GM18502 (cell line): ENCODE results near the gene LRRC3.
A peak's percentile ranks its signal among the peaks of the same experiment; 100 is the strongest.
"Not testable (repeated sequence)": the region's sequence is repeated elsewhere in the genome, so short reads cannot be mapped to it uniquely, and the experiment has no call there.

Experiments
- ATAC-seq: cut with Tn5 transposase; IDR thresholded peaks from one replicate; pipeline ENCODE4 v1.9.1; 2021; ENCODE audit warnings: mild to moderate bottlenecking; ENCODE audit not compliant: unreplicated experiment, poor library complexity

The LRRC3 gene, protein sequence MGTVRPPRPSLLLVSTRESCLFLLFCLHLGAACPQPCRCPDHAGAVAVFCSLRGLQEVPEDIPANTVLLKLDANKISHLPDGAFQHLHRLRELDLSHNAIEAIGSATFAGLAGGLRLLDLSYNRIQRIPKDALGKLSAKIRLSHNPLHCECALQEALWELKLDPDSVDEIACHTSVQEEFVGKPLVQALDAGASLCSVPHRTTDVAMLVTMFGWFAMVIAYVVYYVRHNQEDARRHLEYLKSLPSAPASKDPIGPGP

DNA sequence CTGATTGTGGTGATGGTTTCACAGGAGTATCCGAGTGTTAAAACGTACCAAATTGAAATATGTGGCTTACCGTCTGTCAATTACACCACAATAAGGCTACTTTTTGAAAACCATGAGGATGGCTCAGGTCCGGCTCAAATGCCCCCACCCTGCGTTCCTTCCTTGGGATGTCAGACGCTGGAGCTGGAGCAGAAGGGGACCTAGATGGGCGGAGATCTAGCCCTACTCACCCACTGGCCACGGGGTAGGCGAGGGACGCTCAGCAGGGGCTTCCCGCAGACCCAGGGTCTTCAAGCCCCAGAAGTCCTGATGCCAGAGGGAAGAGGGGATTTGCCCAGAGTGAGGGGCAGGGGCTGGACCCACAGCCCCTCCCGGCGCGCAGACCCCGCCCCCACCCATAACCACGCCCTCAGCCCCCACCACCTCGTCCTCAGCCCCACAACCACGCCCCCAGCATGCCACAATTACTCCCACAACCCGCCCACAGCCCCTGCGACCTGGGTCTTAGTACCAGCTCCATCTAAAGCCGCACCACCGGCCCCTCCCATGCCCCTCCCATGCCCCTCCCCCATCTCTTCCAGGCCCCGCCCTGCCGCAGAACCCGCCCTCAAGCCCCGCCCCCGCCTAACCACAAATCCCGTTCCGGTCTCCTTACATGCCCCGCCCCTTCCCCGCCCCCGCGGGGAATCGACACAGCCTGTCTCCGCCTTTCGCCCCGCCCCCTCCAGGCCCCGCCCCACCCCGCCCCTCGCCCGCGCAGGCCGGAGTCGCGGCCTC is at the start of gene LRRC3:
Gene LRRC3 (plus strand): TSS at position 764 of the 777 bp plus-strand sequence. CDS start 1,135 bp downstream, outside the sequence.
- ATAC-seq: peak; percentile 61

- ATAC-seq: no peak
Observed at GRCh38 chr21:44405948-44406872, 49.1 kb upstream of the LRRC3 start.

DNA sequence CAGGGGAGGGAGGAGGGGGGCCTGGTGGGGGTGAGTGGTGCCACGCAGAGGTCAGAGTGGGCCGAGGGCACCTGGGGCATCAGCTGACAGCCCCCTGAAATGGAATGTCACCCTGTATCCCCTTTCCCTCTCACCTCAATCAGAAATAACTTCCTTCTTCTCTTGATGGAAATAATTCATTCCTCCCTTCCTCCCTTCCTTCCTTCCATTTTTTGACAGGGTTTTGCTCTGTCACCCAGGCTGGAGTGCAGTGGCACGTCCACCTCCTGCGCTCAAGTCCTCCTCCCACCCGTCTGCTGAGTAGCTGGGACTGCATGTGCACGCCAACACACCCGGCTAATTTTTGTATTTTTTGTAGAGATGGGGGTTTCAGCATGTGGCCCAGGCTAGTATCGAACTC is 48.4 kb upstream of the LRRC3 start:
- ATAC-seq: no peak

GRCh38 chr21:44407493-44407892 is 47.8 kb upstream of the LRRC3 start:
- ATAC-seq: no peak

DNA sequence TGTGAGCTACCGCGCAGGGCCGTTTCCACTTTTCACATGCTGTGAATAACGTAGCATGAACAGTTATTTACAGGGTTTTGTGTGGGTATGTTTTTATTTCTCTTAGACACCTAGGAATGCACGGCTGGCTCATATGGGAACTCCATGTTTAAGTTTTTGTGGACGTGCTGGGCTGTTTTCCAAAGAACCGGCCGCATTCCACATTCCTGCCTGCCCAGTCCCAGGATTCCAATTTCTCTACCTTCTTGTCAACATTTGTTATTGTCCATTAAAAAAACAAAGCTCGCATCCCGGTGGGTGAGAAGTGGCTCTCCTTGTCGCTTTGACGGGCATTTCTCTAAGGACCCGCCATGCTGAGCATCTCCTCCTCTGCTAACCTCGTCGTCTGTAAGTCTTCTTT is 47.1 kb upstream of the LRRC3 start:
- no peak for ATAC-seq

GRCh38 chr21:44413566-44414290 is 41.6 kb upstream of the LRRC3 start:
- ATAC-seq: no peak

DNA sequence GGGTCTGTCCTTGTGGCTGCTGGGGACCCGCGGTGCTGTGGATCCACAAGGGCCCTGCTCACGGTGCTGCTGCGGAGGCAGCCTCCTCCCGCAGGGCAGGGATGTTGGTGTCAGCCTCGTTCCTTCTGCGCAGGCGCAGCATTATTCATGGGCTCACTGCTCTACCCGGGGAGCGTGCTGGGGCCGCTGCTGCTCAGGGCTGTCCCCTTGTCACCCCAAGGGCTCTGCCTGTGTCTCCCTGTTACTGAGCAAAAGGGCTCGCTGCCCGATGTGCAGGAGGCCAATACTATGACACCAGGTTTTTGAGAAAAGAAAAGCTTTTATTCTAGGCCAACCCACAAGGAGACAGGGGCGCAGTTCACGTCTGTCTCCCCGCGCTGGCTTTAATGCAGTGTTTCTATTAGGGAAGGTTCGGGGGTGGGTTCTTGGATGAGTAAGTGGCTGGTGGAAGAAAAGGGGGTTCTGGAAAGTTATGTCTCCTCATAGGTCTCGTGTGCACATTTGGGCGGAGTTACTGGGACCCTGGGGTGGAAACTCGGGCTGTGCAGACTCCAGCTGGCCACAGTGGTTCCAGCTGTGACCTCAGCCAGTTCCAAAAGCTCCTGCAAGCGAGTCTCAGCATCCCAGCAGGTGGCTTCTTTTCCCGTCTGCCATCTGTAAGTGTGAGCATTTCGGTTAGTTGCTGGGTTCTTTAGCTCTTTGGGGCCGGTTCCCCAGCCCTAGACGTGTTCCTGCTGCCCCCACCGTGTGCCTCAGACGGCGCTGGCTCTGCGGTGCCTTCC is 40.8 kb upstream of the LRRC3 start:
- ATAC-seq: no peak

DNA sequence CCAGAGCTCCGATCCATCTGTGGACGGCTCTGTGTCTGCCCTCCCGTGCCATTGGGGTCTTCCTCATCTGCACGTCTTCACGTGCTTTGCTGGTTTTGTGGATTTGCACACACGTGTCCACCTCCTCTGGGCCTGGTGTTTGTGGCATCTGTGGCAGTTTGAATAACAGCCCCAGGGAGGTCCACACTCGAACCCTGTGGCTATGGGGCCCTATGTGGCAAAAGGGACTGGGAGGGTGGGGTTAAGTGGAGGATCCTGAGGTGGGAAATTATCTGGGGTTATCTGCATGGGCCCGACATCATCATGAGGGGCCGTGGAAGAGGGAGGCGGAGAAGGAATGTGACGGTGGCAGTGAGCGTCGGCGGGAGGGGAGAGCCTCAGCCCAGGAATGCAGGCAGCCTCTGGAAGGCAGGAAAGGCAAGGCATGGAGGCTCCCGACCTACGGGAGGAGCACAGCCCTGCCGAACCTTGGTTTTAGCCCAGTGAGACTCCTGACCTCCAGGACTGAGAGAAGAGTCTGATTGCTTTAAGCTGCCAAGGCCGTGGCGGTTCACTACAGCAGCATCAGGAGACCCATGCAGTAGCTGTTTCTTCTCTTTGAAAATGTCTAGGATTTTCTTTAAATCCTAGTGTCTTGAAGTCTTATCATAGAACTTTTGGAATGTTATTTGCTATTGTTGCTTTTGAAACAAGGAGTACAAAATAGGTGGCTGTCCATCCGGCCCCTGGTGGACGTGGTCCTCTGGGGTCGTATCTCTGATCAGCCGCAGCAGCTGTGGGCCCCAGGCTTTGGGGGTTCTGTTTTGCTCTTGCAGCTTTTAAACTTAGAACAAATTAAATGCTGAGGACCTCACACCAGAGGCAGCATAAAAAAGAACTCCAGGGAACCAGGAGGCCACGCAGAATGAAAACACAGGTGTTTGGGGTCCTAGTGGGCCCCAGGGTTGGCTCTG is 40.0 kb upstream of the LRRC3 start:
- ATAC-seq: no peak

DNA sequence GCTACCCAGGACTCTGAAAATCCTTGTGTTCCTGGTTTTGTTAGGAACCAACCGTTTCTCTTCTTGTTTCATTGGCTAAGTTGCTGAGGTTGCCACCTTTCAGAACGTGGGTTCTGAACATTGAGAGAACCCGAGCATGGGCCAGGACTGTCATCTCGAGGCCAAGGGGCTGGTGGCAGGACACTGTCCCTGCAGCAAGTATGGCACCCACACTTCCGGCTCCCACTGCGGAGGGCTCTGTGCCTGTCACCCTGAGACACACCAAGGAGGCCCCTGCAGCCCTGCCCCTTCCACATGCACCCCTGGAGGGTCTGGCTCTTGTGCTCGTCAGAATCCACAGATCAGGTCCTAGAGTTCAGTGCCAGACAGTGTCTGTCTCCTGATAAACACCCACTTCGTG is 39.1 kb upstream of the LRRC3 start:
- no peak for ATAC-seq

DNA sequence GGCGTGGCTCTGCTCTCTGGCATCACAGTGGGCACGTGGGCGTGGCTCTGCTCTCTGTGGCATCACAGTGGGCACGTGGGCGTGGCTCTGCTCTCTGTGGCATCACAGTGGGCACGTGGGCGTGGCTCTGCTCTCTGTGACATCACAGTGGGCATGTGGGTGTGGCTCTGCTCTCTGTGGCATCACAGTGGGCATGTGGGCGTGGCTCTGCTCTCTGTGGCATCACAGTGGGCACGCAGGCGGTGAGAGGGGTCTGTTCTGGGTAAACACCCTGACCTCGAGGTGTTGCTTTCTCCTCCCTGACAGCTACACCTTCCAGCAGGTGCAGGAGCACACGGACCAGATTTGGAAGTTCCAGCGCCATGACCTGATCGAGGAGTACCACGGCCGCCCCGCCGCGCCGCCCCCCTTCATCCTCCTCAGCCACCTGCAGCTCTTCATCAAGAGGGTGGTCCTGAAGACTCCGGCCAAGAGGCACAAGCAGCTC is 37.6 kb upstream of the LRRC3 start:
- not testable (repeated sequence) for ATAC-seq

GRCh38 chr21:44418108-44418875 is 37.0 kb upstream of the LRRC3 start:
- no peak for ATAC-seq

DNA sequence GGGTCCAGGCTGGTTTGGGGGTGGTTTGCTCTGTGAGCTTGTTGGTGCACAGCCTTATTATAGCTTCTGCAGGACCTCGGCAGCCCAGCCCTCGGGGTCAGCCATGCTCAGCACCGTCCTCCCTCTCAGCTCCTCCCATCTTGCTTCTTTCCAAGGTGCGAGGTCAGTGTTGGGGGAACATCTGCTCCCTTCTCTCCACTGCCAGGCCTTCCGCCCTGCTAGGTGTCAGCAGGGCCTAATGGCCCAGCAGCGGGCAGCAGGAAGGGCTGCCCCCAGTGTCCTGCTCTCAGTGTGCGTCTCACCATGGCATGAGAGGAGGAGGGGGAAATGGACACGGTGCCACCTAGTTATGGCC is 36.5 kb upstream of the LRRC3 start:
- ATAC-seq: no peak

GRCh38 chr21:44419679-44420078 is 35.6 kb upstream of the LRRC3 start:
- no peak for ATAC-seq

DNA sequence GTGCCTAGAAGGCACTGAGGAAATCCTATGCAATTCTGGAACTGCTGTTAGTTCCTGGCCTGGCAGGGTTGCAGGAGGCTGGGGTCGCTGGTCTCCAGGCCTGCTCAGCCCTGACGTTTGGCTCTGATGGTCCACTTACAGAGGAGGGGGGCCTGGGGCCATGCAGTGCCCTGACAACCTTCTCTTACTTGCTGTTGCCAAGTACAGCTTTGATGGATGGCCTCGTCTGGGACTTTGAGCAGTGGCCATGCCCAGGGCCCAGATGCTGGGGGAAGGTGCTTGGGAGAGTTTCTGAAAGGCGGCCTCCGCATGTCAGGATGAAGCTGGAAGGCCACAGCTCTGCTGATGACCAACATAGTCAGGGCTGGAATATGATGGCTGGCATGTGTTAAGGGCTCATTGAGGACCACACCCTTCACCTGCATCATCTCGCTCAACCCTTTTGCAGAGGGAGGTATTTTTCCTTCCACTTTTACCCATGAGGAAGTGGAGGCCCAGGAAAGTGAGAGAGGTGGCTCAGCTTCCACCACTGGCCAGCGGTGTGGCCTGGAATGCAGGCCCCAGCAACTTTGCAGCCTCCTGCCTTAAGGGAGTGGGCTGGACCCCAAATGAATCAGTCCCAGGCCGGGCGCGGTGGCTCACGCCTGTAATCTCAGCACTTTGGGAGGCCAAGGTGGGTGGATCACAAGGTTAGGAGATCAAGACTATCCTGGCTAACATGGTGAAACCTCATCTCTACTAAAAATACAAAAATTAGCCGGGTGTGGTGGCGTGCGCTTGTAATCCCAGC is 34.7 kb upstream of the LRRC3 start:
- no peak for ATAC-seq

GRCh38 chr21:44421901-44422840 is 33.1 kb upstream of the LRRC3 start:
- no peak for ATAC-seq
